Small intestine (tissue), 7 donors: ENCODE results near the gene SERPINA3. TPM values are rescaled to one million over a fixed set of nuclear protein-coding genes. Genes with fewer than 3 reads are reported as not detected.
"Not testable (repeated sequence)": the region's sequence is repeated elsewhere in the genome, so short reads cannot be mapped to it uniquely, and the experiment has no call there.

Experiments used
- DNase-seq, 2 donors: peaks; one replicate each; pipeline versions ENCODE4 v3.0.0 to v3.0.0-alpha.2; 2013
- FAIRE-seq: peaks from 2 replicates; lab custom pipeline; 2012; peaks lifted over from hg19 to GRCh38; lab: Jason Lieb, UNC
- H3K27ac ChIP-seq, 3 donors: one replicate each; pipeline ENCODE4 v1.5.1; 2013; ENCODE audit warnings: low read length in 2 of 3, mild to moderate bottlenecking in 2 of 3, control low read depth in 1 of 3, inconsistent platforms in 1 of 3, low read depth in 1 of 3, moderate library complexity in 1 of 3
- H3K27me3 ChIP-seq, 3 donors: one replicate each; pipeline ENCODE4 v1.6.1; 2013; ENCODE audit warnings: low read length in 3 of 3, inconsistent platforms in 1 of 3; ENCODE audit not compliant: control insufficient read depth in 3 of 3, insufficient read depth in 3 of 3
- H3K36me3 ChIP-seq, 3 donors: one replicate each; pipeline ENCODE4 v1.6.1; 2013; ENCODE audit warnings: low read length in 3 of 3, inconsistent platforms in 1 of 3, low read depth in 1 of 3, mild to moderate bottlenecking in 1 of 3, moderate library complexity in 1 of 3; ENCODE audit not compliant: control insufficient read depth in 3 of 3, insufficient read depth in 2 of 3
- H3K4me1 ChIP-seq, 3 donors: one replicate each; pipeline ENCODE4 v1.6.1; 2013; ENCODE audit warnings: low read length in 2 of 3, inconsistent platforms in 1 of 3, low read depth in 1 of 3, mild to moderate bottlenecking in 1 of 3, moderate library complexity in 1 of 3; ENCODE audit not compliant: control insufficient read depth in 3 of 3, insufficient read depth in 2 of 3
- H3K4me3 ChIP-seq, 3 donors: one replicate each; pipeline ENCODE4 v1.5.1; 2013; ENCODE audit warnings: low read length in 3 of 3, control low read depth in 1 of 3, inconsistent platforms in 1 of 3, low read depth in 1 of 3, mild to moderate bottlenecking in 1 of 3, moderate library complexity in 1 of 3
- H3K9me3 ChIP-seq, 2 donors: one replicate each; pipeline ENCODE4 v1.6.1; 2013; ENCODE audit warnings: low read depth in 1 of 2, low read length in 1 of 2; ENCODE audit not compliant: control insufficient read depth in 2 of 2, insufficient read depth in 1 of 2
- WGBS, 3 donors: extraction: QIAGEN DNeasy Blood & Tissue Kit; methylation state at CpG; one replicate each; pipeline ENCODE4 v1.1.7; 2013; 5-methylcytosine and 5-hydroxymethylcytosine counted together
- polyA plus RNA-seq, 4 donors: library from polyadenylated mRNA; stranded (reverse) in 3 of 4; unstranded in 1 of 4; fragments of 200-250 nt in 3 of 4; fragments of 120-200 nt in 1 of 4; gene quantifications; one replicate each; pipeline versions ENCODE4 v1.2.1 to v1.2.3, GENCODE V29; 2013
- donor health status: healthy with polysubstance abuse.
- donor health status: control.
- donor health status: control.
- donor health status: Bipolar disorder and iron deficiency.
- donor health status: healthy.

The SERPINA3 gene
- polyA plus RNA-seq, 4 donors: 0.28 to 178 (median 5.1) TPM

GRCh38 chr14:94571950-94572349, 40.2 kb upstream of the SERPINA3 start:
- H3K27ac ChIP-seq: peak overlapping the region in 1 of 3 donors; percentile 1
- H3K4me1 ChIP-seq: peaks cover 0 to 7% (median 0%) of the 10 kb centered on the region in 3 donors
- H3K9me3 ChIP-seq: no peaks in the 10 kb centered on the region
- no peaks in the 10 kb centered on the region for H3K27me3 ChIP-seq
- H3K4me3 ChIP-seq: no peak overlapping the region
- no peak for DNase-seq
- WGBS, 3 donors: 78 to 86% (median 85%) methylated on average over 6 of the region's 6 CpGs
- FAIRE-seq: no peak
- H3K36me3 ChIP-seq: peaks cover 0 to 10% (median 0%) of the 10 kb centered on the region in 3 donors

GRCh38 chr14:94572637-94573303, 39.4 kb upstream of the SERPINA3 start:
- Histone ChIP-seq H3K4me3 (no peak overlapping the region), H3K4me1 (peaks cover 0 to 7% (median 0%) of the 10 kb centered on the region in 3 donors), H3K27me3 (no peaks in the 10 kb centered on the region), H3K9me3 (no peaks in the 10 kb centered on the region), H3K36me3 (peaks cover 0 to 10% (median 0%) of the 10 kb centered on the region in 3 donors), H3K27ac (no peak overlapping the region)
- DNase-seq (peak in 1 of 2 donors; percentile 29), FAIRE-seq (no peak)
- 62 to 77% (median 63%) methylated on average over 7 of the region's 7 CpGs for WGBS, 3 donors

GRCh38 chr14:94573475-94574277, 38.5 kb upstream of the SERPINA3 start:
- no peak overlapping the region for H3K4me3 ChIP-seq
- H3K36me3 ChIP-seq: peaks cover 0 to 8% (median 0%) of the 10 kb centered on the region in 3 donors
- H3K9me3 ChIP-seq: no peaks in the 10 kb centered on the region
- FAIRE-seq: no peak
- peaks cover 0 to 7% (median 0%) of the 10 kb centered on the region in 3 donors for H3K4me1 ChIP-seq
- no peak overlapping the region for H3K27ac ChIP-seq
- no peak for DNase-seq
- H3K27me3 ChIP-seq: no peaks in the 10 kb centered on the region
- WGBS, 3 donors: 79 to 83% (median 81%) methylated on average over 6 of the region's 6 CpGs

- no peak for DNase-seq
- Histone ChIP-seq H3K4me3 (no peak overlapping the region), H3K27ac (no peak overlapping the region), H3K9me3 (no peaks in the 10 kb centered on the region), H3K4me1 (peaks cover 0 to 7% (median 0%) of the 10 kb centered on the region in 3 donors), H3K27me3 (no peaks in the 10 kb centered on the region), H3K36me3 (peaks cover 0 to 5% (median 0%) of the 10 kb centered on the region in 3 donors)
- 63 to 90% (median 68%) methylated on average over 3 of the region's 3 CpGs for WGBS, 3 donors
- FAIRE-seq: no peak
Observed at GRCh38 chr14:94574336-94574735, 37.9 kb upstream of the SERPINA3 start.

GRCh38 chr14:94575730-94576585, 36.2 kb upstream of the SERPINA3 start:
- H3K36me3 ChIP-seq: no peaks in the 10 kb centered on the region
- DNase-seq (no peak), FAIRE-seq (no peak)
- no peak overlapping the region for H3K4me3 ChIP-seq
- no peak overlapping the region for H3K27ac ChIP-seq
- H3K4me1 ChIP-seq: peaks cover 0 to 7% (median 0%) of the 10 kb centered on the region in 3 donors
- H3K27me3 ChIP-seq: no peaks in the 10 kb centered on the region
- H3K9me3 ChIP-seq: no peaks in the 10 kb centered on the region
- WGBS, 3 donors: 72 to 93% (median 90%) methylated on average over 5 of the region's 5 CpGs

- FAIRE-seq, H3K9me3 ChIP-seq, DNase-seq, H3K27ac ChIP-seq, H3K27me3 ChIP-seq, H3K36me3 ChIP-seq, H3K4me3 ChIP-seq: not testable (repeated sequence)
- H3K4me1 ChIP-seq: peaks cover 0 to 11% (median 0%) of the 10 kb centered on the region in 3 donors
Observed at GRCh38 chr14:94577472-94577871, 34.7 kb upstream of the SERPINA3 start.

- H3K27ac ChIP-seq: no peak overlapping the region
- 69 to 95% (median 91%) methylated on average over 6 of the region's 6 CpGs for WGBS, 3 donors
- no peak for FAIRE-seq
Observed at GRCh38 chr14:94578712-94579111, 33.5 kb upstream of the SERPINA3 start.

More at GRCh38 chr14:94578712-94579111, 33.5 kb upstream of the SERPINA3 start:
- H3K27me3 ChIP-seq: no peaks in the 10 kb centered on the region
- peaks cover 0 to 8% (median 0%) of the 10 kb centered on the region in 3 donors for H3K4me1 ChIP-seq
- no peak for DNase-seq
- H3K4me3 ChIP-seq: no peak overlapping the region
- no peaks in the 10 kb centered on the region for H3K9me3 ChIP-seq
- no peaks in the 10 kb centered on the region for H3K36me3 ChIP-seq
